ENCODE data around the gene FAM78B. TPM values are rescaled to one million over a fixed set of nuclear protein-coding genes. Genes with fewer than 3 reads are reported as not detected.

Gene FAM78B
- total and polyA plus RNA-seq, 2 donors (not counting 3 experiments of a cell fraction or from before 2014, with no cell fraction given): 0.10 TPM; not detected in 1

DNA sequence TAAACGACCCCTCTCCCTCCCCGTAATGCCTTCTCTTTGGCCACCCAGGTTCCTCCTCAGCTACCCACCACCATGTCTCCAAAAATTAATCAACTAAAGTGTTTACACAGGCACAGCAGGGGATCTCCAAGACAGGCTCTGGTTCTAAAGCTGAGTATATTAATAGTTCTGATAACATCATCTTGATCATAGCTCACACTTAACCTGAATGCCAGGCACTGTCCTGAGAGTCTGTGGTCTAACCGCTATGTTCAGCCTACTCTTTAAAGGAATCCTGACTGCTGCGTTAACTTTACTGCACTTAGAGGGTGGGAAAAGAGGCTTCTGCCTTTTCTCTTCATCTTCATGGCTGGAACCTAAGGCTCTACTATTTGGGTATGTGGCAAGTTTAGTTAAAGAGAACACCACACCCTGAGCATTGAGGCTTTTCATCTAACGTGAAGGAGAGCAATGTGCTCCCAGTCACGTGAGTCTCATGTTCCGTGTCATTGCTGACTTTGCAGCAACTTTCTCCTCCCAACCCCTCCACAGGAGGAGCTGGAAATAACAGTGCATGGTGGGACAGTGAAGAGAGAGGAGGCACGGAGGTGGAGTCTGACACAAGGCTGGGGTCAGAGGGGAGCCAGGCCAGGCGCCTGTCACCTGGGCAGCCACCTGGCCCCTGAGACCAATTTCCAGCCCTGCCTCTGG lies 86.4 kb downstream of the FAM78B start:
- DNase-seq (ENCODE audit: low read depth, low spot score): no peak
- no peak overlapping the region for H3K9ac ChIP-seq (replicated peaks; ENCODE audit: extremely low read depth, insufficient read depth, low read length)
- H3K27ac ChIP-seq (ENCODE audit: insufficient read depth, low read depth, low read length): no peak overlapping the region
- H3K36me3 ChIP-seq (ENCODE audit: control insufficient read depth in 2 of 2, extremely low read depth in 1 of 2, insufficient read depth in 2 of 2, low read length in 2 of 2): no peaks in the 10 kb centered on the region
- H3K79me2 ChIP-seq (ENCODE audit: control insufficient read depth, insufficient read depth, low read length): no peaks in the 10 kb centered on the region
- BruUV-seq (replicated peaks): no TSS peak
- no peaks in the 10 kb centered on the region for H4K20me1 ChIP-seq (replicated peaks; ENCODE audit: control insufficient read depth, extremely low read depth, insufficient read depth, low read length)
- no peaks in the 10 kb centered on the region for H3K9me3 ChIP-seq (replicated peaks; ENCODE audit: control insufficient read depth, insufficient read depth, low read length)
- intact Hi-C loops (cut with micrococcal nuclease): no loop called here
- H3K4me1 ChIP-seq (ENCODE audit: control insufficient read depth, extremely low read depth, insufficient read depth, low read length): no peaks in the 10 kb centered on the region
- dilution Hi-C loops (cut with MboI; ENCODE audit: extremely low pct_ligation_motif_present, low sequenced_read_pairs): no loop called here
- ChIA-PET POLR2A (no interaction called here), CTCF (no interaction called here)
- no peak overlapping the region for H3K4me2 ChIP-seq (ENCODE audit: insufficient read depth, low read length)
- no peak overlapping the region for H3K4me3 ChIP-seq (replicated peaks in 1 of 3; ENCODE audit: insufficient read depth in 1 of 3, low read depth in 1 of 3, low read length in 3 of 3)
- no peak for FAIRE-seq
- TF ChIP-seq FOS (IDR thresholded peaks at IDR 0.05; ENCODE audit: borderline replicate concordance, insufficient read depth, low read length) (no peak), MYC (IDR thresholded peaks at IDR 0.05; ENCODE audit: low read depth, low read length) (no peak), EZH2 (IDR thresholded peaks at IDR 0.05; ENCODE audit: borderline replicate concordance, low read depth, low read length, severe bottlenecking) (no peak), POLR2A (IDR thresholded peaks at IDR 0.05; ENCODE audit: low read depth, low read length) (no peak), GATA2 (IDR thresholded peaks at IDR 0.05; ENCODE audit: insufficient read depth, insufficient read length, low read depth, low read length) (no peak), JUN (IDR thresholded peaks at IDR 0.05; ENCODE audit: borderline replicate concordance, insufficient read depth, insufficient read length, low read depth) (no peak), POLR2AphosphoS5 (IDR thresholded peaks at IDR 0.05; ENCODE audit: insufficient read depth, low read depth, low read length) (no peak)
- TF ChIP-seq, protein P1, sequence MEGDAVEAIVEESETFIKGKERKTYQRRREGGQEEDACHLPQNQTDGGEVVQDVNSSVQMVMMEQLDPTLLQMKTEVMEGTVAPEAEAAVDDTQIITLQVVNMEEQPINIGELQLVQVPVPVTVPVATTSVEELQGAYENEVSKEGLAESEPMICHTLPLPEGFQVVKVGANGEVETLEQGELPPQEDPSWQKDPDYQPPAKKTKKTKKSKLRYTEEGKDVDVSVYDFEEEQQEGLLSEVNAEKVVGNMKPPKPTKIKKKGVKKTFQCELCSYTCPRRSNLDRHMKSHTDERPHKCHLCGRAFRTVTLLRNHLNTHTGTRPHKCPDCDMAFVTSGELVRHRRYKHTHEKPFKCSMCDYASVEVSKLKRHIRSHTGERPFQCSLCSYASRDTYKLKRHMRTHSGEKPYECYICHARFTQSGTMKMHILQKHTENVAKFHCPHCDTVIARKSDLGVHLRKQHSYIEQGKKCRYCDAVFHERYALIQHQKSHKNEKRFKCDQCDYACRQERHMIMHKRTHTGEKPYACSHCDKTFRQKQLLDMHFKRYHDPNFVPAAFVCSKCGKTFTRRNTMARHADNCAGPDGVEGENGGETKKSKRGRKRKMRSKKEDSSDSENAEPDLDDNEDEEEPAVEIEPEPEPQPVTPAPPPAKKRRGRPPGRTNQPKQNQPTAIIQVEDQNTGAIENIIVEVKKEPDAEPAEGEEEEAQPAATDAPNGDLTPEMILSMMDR (IDR thresholded peaks at IDR 0.05; ENCODE audit: extremely low read depth in 1 of 2, insufficient read depth in 1 of 2, low read depth in 1 of 2, low read length in 2 of 2): no peak
- TF ChIP-seq, protein P2, sequence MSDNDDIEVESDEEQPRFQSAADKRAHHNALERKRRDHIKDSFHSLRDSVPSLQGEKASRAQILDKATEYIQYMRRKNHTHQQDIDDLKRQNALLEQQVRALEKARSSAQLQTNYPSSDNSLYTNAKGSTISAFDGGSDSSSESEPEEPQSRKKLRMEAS (IDR thresholded peaks at IDR 0.05; ENCODE audit: insufficient read depth, insufficient read length): no peak
- no peaks in the 10 kb centered on the region for H3K9me1 ChIP-seq (replicated peaks; ENCODE audit: control insufficient read depth, extremely low read depth, insufficient read depth, low read length)
- H2AFZ ChIP-seq (ENCODE audit: low read depth, low read length): no peak overlapping the region
- H3K27me3 ChIP-seq (ENCODE audit: control insufficient read depth in 2 of 2, insufficient read depth in 2 of 2, low read length in 2 of 2): no peaks in the 10 kb centered on the region
